ENCODE results near the gene KCNK5.

DNA sequence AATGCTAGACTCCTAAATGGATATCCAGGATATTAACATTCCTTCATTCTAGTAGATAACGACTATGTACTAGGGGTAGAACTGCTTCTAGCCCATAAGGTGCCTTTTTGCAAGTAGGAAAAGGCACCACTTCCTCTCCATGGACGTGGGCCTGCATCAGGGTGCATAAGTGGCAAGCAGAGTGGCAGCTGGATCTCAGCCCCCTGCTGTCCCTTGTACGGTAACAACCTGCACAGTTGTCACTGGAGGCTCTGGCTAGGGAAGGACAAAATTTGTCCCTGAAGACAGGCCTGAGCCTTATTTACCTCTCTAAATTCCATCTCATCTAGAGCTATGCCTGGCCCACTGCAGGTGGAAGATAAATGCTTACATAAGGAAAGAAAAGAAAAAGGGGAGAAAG is 71.8 kb downstream of the KCNK5 start:
- TF ChIP-seq, protein P1, sequence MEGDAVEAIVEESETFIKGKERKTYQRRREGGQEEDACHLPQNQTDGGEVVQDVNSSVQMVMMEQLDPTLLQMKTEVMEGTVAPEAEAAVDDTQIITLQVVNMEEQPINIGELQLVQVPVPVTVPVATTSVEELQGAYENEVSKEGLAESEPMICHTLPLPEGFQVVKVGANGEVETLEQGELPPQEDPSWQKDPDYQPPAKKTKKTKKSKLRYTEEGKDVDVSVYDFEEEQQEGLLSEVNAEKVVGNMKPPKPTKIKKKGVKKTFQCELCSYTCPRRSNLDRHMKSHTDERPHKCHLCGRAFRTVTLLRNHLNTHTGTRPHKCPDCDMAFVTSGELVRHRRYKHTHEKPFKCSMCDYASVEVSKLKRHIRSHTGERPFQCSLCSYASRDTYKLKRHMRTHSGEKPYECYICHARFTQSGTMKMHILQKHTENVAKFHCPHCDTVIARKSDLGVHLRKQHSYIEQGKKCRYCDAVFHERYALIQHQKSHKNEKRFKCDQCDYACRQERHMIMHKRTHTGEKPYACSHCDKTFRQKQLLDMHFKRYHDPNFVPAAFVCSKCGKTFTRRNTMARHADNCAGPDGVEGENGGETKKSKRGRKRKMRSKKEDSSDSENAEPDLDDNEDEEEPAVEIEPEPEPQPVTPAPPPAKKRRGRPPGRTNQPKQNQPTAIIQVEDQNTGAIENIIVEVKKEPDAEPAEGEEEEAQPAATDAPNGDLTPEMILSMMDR (IDR thresholded peaks at IDR 0.05) = no peak
- TF ChIP-seq POLR2A (IDR thresholded peaks at IDR 0.05) (no peak), EP300 (IDR thresholded peaks at IDR 0.05) (no peak), POLR2AphosphoS5 (IDR thresholded peaks at IDR 0.05) (no peak)
